RPMI8226 (cell line): Measurements from ENCODE around the gene HK2.
"Not testable (repeated sequence)": the region's sequence is repeated elsewhere in the genome, so short reads cannot be mapped to it uniquely, and the experiment has no call there.

ENCODE experiments used
- DNase-seq: peaks from one replicate; pipeline ENCODE4 v3.0.0-alpha.2; 2015

HK2 gene

GRCh38 chr2:74880054-74880728, 46.3 kb downstream of the HK2 start:
- DNase-seq, result no peak

DNA sequence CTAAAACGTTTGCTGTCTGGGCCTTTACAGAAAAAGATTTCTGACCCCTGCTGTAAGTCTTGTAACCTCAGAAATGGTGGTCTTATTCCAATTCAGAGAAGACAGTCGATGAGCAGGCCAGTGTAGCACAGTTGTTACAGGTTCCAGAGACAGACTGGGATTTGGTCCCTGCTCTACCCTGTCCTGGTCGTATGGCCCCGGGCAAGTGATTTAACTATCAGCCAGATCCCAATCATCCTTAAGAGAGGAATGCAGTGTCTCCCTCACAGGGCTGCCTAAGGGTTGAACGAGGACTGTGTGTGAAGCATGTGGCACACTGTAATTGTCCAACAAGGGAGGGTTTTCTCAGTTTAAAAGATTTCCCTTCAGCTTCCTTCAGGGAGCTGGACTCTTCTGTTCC, 47.2 kb downstream of the HK2 start:
- DNase-seq, result no peak

GRCh38 chr2:74881626-74882298, 47.8 kb downstream of the HK2 start:
- no peak for DNase-seq

- no peak for DNase-seq
These were observed 48.4 kb downstream of the HK2 start for GRCh38 chr2:74882299-74882687.

DNA sequence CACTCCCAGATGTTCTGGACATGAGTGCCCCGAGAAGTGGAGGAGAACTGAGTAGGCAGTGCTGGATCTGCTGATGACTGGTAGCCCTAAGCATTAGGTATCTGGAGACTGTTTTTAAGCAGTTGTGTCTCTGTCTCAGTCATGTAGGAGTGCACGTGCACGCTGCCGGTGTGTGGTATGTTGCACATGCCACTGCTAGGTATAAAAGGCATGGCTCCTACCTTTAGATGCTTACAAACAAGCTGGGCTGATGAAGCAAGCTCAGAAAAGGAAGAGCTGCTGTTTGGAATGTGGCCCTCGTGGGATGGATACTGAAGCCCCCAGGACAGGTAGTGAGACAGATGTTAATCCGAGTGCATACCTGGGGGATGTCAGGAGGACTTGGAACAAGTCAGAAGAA, 49.1 kb downstream of the HK2 start:
- no peak for DNase-seq

- DNase-seq, result no peak
These were observed 50.3 kb downstream of the HK2 start for GRCh38 chr2:74884118-74884762.

DNA sequence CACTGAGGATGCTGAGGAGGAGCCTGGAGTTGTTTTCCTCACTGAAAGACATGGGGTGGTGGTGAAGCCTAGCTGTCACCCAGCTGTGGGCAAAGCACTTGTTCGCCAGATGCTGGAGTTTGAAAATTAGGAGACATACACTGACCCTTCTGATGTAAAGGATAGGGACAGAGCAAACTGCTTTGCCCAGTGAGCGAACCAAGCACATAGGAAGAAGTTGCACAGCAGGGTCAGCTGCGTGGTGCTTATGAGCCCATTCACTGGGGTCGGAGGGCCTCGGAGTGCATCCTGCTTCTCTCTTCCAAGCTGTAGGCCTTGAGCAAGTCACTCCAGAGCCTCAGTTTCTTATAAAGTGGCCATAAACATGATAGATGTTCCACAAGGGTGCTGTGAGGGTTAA, 50.9 kb downstream of the HK2 start:
- DNase-seq, result no peak

- DNase-seq, result no peak
These were observed 52.3 kb downstream of the HK2 start for GRCh38 chr2:74886251-74886650.

- no peak for DNase-seq
These were observed 52.9 kb downstream of the HK2 start for GRCh38 chr2:74886811-74887210.

GRCh38 chr2:74887445-74887951, 53.6 kb downstream of the HK2 start:
- no peak for DNase-seq

DNA sequence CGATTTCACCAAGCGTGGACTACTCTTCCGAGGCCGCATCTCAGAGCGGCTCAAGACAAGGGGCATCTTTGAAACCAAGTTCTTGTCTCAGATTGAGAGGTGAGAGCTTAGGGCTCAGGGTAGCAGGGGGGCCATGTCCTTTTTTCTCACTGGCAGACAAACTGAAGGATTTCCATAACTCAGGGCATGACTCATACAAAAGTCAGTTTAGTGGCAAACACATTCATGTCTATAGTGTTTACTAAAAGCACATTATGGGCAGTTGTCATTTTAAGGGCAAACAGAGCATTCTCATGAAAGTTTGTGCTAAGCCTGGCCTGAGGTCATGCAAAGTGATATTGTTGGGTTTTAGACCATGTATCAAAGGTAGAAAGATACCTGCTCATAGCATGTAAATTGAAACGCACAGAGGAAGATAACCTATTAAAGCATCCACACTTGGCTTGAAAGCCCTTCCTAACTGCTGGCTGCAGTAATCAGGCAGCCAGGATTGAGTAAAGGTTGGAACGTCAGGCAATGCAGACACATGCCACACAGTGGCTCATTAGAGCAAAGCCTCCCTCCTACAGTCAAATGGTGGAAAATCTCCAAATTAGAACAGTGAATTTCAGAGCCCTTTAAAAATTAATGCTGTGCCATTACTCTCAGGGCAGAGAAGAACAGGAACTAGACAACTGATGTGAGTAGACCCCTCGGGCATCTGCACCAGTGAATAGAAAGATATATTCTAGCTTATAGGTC, 54.2 kb downstream of the HK2 start:
- DNase-seq, result no peak

GRCh38 chr2:74889159-74889558, 55.2 kb downstream of the HK2 start:
- no peak for DNase-seq

DNA sequence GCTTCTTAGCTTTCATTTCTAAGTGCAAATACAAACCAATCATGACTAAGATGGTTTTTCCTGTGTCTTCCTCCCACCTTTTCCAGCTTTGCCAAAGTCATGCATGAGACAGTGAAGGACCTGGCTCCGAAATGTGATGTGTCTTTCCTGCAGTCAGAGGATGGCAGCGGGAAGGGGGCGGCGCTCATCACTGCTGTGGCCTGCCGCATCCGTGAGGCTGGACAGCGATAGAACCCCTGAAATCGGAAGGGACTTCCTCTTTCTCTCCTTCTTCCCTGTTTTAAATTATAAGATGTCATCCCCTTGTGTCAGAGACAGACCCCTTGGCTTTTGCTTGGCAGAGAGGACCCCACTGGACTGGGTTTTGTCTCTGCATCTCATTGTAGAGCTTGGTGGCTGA, 56.8 kb downstream of the HK2 start:
- no peak for DNase-seq

GRCh38 chr2:74891136-74891764, 57.3 kb downstream of the HK2 start:
- no peak for DNase-seq

GRCh38 chr2:74891816-74892215, 57.9 kb downstream of the HK2 start:
- not testable (repeated sequence) for DNase-seq

GRCh38 chr2:74892609-74893008, 58.7 kb downstream of the HK2 start:
- no peak for DNase-seq

- no peak for DNase-seq
These were observed 59.4 kb downstream of the HK2 start for GRCh38 chr2:74893332-74893731.

GRCh38 chr2:74894272-74894981, 60.5 kb downstream of the HK2 start:
- no peak for DNase-seq

DNA sequence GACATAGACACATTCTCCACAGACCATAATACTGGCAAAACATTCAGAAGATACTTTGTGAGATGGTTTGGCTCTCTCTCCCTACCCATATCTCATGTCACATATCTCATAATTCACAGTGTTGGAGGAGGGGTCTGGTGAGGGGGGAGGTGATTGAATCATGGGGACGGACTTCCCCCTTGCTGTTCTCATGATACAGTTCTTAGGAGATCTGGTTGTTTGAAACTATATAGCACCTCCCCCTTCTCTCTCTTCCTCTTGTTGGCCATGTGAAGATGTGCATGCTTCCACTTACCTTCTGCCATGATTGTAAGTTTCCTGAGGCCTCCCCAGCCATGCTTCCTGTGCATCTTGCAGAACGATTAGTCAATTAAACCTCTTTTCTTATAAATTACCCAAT, 61.1 kb downstream of the HK2 start:
- no peak for DNase-seq

DNA sequence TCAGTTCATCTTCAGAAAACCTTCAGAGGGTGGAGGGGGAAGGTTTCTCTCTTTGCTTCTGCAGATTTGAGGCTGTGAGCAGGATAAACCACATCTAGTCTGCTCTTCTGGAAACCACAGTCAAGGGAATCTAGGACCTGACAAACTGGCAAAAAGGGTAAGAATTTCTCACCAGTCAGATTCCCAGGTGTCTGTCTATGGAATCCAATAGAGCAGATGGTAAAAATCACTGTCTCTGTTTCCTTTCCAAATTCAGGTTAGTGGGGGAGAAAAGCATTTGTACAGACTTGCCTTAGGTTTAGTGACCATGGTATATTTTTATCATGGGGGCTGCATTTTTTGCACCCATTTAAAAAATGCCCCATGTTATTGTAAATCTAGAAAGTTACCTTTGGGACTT, 62.3 kb downstream of the HK2 start:
- no peak for DNase-seq

DNA sequence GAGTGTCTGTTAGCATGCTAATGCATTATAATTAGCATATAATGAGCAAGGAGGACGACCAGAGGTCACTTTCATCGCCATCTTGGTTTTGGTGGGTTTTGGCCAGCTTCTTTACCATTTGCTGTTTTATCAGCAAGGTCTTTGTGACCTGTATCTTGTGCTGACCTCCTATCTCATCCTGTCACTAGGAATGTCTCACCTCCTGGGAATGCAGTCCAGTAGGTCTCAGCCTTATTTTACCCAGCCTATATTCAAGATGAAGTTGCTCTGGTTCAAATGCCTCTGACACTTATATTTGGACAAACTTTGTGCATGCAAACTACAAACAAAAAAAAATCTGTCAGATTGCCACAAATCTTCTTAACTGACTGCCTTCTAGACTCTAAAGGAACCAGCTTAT, 66.3 kb downstream of the HK2 start:
- DNase-seq, result not testable (repeated sequence)

- DNase-seq, result no peak
These were observed 68.4 kb downstream of the HK2 start for GRCh38 chr2:74902281-74902860.
